ENCODE data around the gene FUZ.

Gene FUZ

DNA sequence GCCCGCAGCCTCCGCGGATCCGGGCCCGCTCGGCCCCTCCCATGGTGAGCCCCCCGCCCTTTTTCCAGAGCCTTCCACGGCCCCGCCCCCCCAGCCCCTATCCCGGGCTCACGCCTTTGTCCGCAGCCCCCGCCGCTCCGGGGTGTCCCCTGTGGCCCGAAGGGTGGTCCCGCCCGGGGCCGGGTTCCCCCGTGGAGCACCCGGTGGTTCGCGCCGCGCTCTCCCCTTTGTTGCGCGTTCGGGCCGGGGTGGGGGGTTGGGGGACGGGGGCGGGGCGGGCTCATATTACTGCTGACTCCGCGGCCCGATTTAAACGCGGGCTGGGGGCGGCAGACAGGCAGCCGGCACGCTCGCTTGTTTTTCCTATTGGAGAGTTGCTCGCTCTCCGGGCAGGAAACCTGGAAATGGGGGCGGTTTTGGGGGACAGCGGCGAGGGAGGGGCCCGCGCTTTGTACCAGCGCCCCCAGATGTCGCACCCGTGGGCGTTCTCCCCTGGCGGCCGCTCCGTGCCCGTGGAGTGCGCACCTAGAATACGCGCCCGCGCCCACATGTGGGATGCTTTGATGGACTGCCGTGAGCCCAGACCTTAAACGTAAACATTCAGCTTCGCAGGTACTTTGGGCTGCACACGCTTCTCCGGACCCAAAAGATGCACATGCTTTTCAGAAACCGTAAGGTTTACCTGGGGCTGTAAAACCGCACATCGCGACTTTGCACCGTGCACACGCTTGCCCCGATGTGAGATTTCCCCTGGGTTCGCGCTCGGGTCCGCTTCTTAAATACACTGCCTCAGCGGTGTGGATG lies 38.6 kb upstream of the FUZ start:
- DNase-seq = peak; percentile 66

GRCh38 chr19:49850487-49851342 lies 37.6 kb upstream of the FUZ start, which contains the start of gene PTOV1:
TSS of gene PTOV1 (plus strand) at chr19:49851159.
- peak; percentile 97 for DNase-seq

GRCh38 chr19:49850221-49850486 lies 37.1 kb upstream of the FUZ start:
- no peak for DNase-seq

DNA sequence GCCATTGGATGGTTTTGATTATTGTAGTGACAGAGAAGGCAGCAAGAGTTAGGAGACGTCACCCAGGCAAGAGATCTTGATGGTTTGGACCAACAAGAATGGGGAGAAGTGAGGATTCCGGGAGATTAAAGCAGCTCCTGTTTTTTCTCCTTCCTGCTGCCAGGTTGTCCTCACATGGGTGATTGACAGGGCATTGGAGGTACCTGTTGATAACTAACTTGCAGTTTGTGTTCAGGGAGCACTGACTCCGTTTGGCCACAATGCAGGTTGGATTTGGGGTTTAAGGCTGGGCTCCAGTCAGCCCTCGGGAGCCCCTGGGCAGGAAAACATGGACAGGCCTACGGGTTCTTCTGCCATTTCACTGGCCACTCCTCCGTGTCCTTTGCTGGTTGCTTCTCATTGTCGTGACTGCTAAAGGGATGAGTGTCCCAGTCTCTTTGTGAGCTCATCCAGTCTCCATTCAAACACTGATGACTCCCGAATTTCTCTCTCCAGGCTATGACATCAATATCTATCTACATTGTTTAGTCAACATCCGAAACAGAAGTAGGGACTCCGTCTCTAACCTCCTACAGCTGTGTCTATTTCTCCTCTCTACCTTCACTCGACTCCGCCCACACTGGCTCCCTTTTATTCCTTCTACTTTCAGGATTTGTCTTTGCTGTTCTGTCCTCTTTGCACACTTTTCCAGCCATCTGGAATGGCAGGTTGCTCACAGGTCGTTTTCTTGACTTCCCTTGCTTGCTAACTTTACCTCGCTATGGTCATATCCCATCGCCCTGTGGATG lies 36.5 kb upstream of the FUZ start:
- DNase-seq = no peak

GRCh38 chr19:49848938-49849337 lies 35.8 kb upstream of the FUZ start:
- no peak for DNase-seq

DNA sequence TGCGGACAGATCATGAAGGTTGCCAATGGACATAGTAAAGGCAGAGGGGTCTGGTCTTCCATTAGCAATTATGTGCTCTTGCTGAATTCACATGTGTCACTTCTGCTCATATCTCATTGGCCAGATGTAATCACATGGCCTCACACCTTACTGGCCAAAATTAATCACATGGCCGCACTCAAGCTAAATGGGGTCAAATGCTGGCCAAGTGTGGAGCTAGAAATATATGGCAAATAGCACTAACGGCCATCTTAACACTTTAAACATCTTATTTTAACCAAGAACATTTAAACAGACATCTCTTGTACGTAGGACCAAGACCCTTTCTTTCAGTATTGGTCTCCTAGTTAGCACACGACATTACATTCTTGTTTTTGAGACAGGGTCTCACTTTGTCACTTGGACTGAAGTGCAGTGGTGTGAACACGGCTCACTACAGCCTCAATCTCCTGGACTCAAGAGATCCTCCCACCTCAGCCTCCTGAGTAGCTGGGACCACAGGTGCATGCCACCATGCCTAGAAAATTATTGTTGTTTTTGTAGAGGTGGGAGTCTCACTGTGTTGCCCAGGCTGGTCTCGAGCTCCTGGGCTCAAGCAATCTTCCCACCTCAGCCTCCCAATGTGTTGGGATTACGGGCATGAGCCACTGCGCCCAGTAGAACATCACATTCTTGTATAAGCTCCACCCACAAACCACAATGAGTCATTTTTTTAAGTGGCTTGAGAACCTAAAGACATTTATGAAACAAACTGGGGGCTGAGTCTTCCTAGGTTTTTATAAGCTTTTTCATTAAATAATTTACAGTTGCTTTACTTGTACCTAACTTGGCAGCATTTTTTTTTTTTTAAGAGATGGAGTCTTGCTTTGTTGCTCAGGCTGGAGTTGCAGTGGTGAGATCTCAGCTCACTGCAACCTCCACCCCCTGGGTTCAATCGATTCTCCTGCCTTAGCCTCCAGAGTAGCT lies 34.9 kb upstream of the FUZ start:
- DNase-seq = peak; percentile 61

GRCh38 chr19:49846408-49846807 lies 33.3 kb upstream of the FUZ start:
- no peak for DNase-seq

GRCh38 chr19:49845414-49845813 lies 32.3 kb upstream of the FUZ start:
- no peak for DNase-seq

DNA sequence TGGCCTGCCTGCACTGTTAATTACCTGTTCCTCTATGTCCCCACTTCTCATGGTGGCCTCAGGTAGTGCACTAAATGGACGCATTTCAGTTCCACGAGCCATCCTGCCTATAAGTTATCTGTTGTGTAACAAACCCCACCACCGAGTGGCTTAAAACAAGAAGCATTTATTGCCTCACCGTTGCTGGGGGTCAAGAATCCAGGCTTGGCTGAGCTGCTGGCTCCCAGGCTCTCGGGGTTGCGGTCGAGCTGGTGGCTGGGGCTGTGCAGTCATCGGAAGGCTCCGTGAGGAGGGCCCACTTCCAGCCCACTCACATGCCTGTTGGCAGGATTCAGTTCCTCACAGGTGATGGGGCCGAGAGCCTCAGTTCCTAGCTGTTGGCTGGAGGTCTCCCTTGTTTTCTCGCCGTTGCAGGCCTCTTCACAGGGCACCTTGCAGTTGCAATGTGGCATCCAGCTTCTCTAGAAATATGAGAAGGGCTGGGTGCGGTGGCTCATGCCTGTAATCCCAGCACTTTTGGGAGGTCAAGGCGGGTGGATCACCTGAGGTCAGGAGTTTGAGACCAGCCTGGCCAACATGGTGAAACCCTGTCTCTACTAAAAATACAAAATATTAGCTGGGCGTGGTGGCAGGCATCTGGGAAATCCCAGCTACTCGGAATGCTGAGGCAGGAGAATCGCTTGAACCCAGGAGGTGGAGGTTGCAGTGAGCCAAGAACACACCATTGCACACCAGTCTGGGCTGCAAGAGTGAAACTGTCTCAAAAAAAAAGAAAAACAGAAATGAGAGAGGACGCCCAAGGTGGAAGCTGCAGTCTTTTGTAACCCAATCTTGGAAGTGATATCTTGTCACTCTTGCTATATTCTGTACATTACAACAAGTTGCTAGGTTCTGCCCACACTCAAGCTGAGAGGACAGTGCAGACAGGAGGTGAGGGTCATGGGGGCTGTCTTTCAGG lies 31.3 kb upstream of the FUZ start:
- no peak for DNase-seq

- no peak for DNase-seq
Measured at GRCh38 chr19:49843265-49843664, 30.2 kb upstream of the FUZ start.

DNA sequence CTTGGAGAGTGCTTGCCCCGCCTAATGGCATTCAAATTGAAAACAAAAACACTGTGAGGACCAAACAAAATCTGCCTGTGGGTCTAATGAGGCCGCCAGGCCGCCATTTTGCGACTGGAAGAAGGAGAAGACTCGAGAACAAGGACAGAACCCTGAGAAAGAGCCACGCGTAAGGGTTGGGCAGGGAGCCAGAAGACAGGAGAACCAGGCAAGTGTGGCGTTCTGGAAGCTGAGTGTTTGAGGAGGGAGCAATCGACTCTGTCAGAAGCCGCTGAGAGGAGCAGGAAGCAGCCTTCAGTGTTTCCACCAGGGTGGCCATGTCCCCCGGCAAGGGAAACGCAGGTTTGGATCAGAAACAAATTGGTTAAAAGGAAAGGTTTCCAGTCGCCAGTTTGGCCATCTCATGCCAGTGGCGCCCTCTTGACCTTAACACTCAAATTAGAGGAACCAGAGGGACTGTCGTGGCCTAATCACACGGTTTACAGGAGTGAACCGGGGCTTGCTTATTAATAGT lies 27.7 kb upstream of the FUZ start:
- DNase-seq = no peak

DNA sequence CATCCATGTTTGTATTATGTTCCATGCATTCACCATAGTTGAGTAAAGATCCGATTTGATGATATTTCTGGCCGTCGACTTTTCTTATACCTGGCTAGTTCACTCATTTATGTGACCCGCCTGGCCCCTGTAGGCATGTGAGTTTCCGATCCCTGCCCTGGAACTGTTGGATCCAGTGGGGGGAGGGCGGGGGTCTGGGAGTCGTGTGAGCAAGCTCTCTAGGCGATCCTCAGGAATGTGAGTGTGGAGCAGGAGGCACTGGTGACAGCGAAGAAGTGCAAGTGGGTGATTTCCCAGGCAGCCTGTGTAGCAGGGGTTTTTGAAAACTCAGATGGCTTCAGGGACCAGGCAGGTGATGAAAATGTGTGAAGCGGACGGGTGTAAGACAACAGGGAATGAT lies 27.2 kb upstream of the FUZ start:
- DNase-seq = no peak

DNA sequence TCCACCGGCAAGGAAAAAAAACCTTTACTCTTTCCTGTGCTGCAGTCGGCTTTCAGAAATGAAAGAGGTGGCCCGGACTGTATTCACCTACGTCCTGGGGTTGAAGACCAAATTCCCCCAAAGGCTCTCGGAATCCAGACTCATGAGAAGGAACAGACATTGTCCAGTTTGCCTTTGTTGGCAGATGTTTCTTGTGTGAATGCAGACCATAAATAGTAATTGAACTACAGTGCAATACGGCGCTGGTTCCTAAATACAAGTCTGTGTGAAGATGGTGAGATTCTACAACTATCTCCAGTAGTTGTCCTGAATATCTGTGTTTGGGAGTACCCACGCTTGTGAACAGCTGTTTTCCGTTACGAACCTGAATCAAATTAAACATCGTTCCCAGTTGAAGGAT lies 26.6 kb upstream of the FUZ start:
- no peak for DNase-seq

DNA sequence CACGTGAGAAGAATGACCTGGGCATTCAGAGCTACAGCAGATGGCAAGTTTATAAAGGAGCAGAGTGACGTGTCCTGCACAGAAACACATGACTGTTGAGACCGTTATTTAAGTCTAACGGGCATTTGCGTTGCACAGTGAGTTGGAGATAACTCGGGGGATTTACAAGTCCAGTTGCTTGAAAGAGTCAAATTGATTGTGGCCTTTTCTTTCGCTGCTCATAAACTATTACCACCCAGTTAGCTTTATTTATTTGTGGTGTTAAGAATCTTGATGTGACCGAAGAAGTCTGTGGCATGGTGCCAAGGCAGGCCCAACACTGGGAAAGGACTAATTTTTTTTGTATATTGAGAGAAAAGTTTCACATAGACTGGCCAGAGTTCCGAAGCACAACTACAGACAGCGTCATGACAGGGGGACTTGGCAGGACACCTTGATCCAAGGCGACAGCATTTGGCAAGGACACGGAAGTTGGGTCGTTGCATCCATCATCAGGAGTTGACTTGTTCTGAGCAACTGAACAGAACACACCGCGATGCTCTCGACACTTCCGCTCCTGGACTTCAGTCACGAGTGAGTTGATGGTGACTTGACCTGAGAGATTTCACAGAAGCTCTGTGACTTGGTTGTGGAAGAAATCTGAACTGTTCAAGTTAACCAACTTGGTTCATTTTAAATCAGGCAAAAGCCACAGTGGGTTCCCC lies 25.9 kb upstream of the FUZ start:
- no peak for DNase-seq

- DNase-seq = no peak
Measured at GRCh38 chr19:49837425-49837824, 24.3 kb upstream of the FUZ start.

- no peak for DNase-seq
Measured at GRCh38 chr19:49837009-49837310, 23.9 kb upstream of the FUZ start.

DNA sequence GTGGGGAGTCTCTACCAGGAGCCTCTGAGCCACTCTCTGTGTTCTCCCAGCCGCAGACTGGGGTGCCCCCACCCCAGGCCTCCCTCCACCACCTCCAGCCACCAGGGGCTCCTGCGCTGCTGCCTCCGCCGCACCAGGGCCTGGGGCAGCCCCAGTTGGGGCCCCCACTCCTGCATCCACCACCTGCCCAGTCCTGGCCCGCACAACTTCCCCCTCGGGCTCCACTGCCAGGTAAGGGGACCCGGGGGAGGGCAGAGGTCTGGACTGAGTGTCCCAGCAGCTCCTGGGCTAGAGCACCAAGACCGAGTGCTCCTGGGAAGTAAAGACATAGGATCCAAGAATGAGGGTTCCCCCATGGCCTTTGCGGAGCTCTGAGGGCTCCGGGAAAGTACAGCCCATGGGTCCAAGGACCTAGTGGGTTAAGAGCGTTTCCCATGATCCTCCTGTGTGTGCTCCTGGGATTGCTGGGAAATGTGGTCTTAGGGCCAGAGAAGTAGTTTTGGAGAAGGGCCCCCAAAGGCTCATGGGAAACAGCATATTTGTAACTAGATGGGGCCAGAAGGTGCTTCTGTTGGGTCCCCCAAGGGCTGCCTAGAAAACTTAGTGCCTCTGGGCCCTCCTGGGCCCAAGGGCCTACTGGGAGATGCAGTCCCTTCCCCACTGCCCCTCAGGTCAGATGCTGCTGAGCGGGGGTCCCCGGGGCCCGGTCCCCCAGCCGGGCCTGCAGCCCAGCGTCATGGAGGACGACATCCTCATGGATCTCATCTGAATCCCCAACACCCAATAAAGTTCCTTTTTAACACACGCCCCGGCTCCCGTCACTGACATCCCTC lies 23.3 kb upstream of the FUZ start:
- no peak for DNase-seq

GRCh38 chr19:49835562-49835961 lies 22.5 kb upstream of the FUZ start:
- DNase-seq = no peak

DNA sequence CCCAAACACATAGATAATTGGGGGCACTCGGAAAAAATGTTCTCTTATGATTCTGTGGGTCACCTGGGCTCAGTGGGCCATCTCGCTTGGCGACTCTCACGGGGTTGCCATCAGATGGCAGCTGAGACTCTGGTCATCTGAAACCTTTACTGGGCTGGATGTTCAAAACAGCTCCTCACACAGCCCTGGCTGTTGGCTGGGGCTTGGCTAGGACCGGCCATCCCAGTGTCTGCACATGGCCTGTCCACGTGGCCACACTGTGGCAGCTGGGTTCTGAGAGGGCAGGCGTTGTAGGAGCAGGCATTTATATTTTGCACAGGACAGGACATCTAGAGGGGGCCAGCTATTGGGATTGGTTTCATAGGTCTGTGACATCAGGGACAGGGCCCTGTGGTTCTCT lies 20.5 kb upstream of the FUZ start:
- no peak for DNase-seq

- no peak for DNase-seq
Measured at GRCh38 chr19:49832556-49832955, 19.5 kb upstream of the FUZ start.

Measured in activated CD8-positive, alpha-beta memory T cell treated with anti-CD3 and anti-CD28 coated beads for 24 hours (primary cell).